ENCODE data around the gene LIM2.

Gene LIM2

GRCh38 chr19:51342631-51343569 is 44.9 kb downstream of the LIM2 start:
- DNase-seq (ENCODE audit: extremely low spot score) = no peak
- ChIA-PET CTCF (interaction anchor here (0.9 to 2.7 kb wide), 10 partner anchors 17 to 317 kb away, joined by 3 to 9 read pairs (median 4); no protein-coding TSS in a partner anchor), POLR2A (interaction anchor here (0.9 kb wide), 1 partner anchor 13 kb away, joined by 5 read pairs; no protein-coding TSS in a partner anchor)
- TF ChIP-seq, protein P1, sequence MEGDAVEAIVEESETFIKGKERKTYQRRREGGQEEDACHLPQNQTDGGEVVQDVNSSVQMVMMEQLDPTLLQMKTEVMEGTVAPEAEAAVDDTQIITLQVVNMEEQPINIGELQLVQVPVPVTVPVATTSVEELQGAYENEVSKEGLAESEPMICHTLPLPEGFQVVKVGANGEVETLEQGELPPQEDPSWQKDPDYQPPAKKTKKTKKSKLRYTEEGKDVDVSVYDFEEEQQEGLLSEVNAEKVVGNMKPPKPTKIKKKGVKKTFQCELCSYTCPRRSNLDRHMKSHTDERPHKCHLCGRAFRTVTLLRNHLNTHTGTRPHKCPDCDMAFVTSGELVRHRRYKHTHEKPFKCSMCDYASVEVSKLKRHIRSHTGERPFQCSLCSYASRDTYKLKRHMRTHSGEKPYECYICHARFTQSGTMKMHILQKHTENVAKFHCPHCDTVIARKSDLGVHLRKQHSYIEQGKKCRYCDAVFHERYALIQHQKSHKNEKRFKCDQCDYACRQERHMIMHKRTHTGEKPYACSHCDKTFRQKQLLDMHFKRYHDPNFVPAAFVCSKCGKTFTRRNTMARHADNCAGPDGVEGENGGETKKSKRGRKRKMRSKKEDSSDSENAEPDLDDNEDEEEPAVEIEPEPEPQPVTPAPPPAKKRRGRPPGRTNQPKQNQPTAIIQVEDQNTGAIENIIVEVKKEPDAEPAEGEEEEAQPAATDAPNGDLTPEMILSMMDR (IDR thresholded peaks at IDR 0.05; ENCODE audit: control extremely low read depth, extremely low read depth, low read depth, missing control alignments) = no peak

- POLR2A ChIA-PET = interaction anchor here (0.9 kb wide), 1 partner anchor 14 kb away, joined by 5 read pairs; no protein-coding TSS in a partner anchor
- CTCF ChIA-PET = interaction anchor here (0.7 to 2.8 kb wide), 9 partner anchors 17 to 319 kb away, joined by 3 to 11 read pairs (median 5); no protein-coding TSS in a partner anchor
- TF ChIP-seq, protein P1 (IDR thresholded peaks at IDR 0.05; ENCODE audit: control extremely low read depth, extremely low read depth, low read depth, missing control alignments) = no peak
- no peak for DNase-seq (ENCODE audit: extremely low spot score)
These were observed 45.7 kb downstream of the LIM2 start, which contains the start of gene VSIG10L for GRCh38 chr19:51341976-51342580. VSIG10L (minus strand) TSS chr19:51342139; CDS start chr19:51342124, 15 bp downstream.

DNA sequence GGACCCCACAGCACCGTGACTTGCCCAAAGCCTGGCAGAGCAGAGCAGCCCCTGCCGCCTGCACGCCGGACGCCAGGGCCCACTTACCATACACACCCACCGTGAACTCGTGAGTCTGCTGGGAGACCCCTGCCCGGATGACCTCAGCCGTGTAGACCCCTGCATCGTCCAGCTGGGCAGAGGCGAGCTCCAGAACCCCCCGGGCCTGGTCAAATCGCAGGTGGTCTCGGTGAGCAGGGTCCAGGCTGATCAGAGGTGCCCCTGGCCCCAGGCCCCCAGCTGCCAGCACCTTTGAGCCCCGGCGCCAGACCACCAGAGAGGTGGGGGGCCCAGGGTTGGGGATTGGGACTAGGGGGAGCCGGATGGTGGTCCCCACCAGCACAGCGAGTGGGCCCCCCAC is 46.7 kb downstream of the LIM2 start:
- no peak for DNase-seq (ENCODE audit: extremely low spot score)
- CTCF ChIA-PET = interaction anchor here (0.7 to 2.8 kb wide), 10 partner anchors 9 to 320 kb away, joined by 3 to 11 read pairs (median 4); partner anchors contain the start of gene ETFB
- TF ChIP-seq, protein P1 (IDR thresholded peaks at IDR 0.05; ENCODE audit: control extremely low read depth, extremely low read depth, low read depth, missing control alignments) = no peak
- POLR2A ChIA-PET = no interaction called here

DNA sequence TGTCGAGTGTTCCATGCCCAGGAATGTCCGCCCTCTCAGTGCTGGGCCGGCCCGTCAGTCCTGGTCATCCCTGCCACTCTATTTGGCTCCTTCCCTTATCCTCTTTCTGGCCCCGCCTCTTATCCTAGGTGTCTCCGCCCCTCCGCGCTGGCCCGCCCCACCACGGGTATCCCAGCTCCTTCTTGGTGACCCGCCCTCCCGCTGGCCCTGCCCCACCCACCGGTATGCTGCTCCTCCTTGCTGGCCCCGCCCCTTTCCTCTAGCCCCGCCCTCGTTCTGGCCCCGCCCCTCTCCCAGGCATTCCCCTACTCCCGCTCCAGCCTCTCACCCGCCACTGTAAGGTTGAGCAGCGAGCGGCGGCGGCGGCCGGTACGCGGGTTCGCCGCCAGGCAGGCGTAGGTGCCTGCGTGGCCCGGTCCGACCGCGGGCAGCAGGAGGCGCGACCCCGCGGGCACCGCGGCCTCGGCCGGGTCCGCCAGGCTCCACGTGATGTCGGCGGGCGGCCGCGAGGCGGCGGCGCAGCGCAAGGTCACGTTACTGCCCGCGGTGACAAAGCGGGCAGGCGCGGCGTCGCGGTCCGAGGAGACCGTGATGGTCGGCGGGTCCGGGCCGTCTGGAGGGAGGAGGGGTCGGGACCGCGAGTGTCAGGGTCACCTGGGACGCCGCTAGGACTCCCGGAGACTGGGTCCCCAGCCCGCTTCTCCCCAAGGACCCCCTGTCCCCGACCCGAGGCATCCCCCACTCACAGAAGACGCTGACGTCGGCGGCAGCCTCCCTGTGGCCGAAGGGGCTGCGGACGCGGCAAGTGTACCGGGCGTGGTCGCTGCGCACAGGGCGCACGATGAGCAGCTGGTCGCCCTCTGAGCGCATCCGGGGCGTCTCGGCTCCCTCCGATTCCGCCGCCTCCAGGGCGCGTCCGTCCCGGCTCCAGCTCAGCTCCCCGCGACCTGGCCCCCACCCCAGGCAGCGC is 47.8 kb downstream of the LIM2 start:
- TF ChIP-seq, protein P1 (IDR thresholded peaks at IDR 0.05; ENCODE audit: control extremely low read depth, extremely low read depth, low read depth, missing control alignments) = peak; percentile 46
- POLR2A ChIA-PET = interaction anchor here (0.6 to 0.7 kb wide), 3 partner anchors 28 to 78 kb away, joined by 5 to 10 read pairs (median 7); partner anchors contain the start of gene SIGLEC10
- CTCF ChIA-PET = interaction anchor here (0.6 to 2.8 kb wide), 26 partner anchors 9 to 321 kb away, joined by 3 to 11 read pairs (median 4); partner anchors contain the start of genes ETFB and SIGLEC10
- DNase-seq (ENCODE audit: extremely low spot score) = peak; percentile 100

GRCh38 chr19:51339313-51339686 is 48.5 kb downstream of the LIM2 start:
- DNase-seq (ENCODE audit: extremely low spot score) = no peak
- CTCF ChIA-PET = interaction anchor here (0.7 to 2.0 kb wide), 19 partner anchors 8 to 322 kb away, joined by 3 to 10 read pairs (median 5); partner anchors contain the start of genes ETFB and SIGLEC10
- TF ChIP-seq, protein P1 (IDR thresholded peaks at IDR 0.05; ENCODE audit: control extremely low read depth, extremely low read depth, low read depth, missing control alignments) = no peak
- POLR2A ChIA-PET = interaction anchor here (0.6 to 0.7 kb wide), 3 partner anchors 28 to 79 kb away, joined by 5 to 10 read pairs (median 7); partner anchors contain the start of gene SIGLEC10

All from GM10248 (cell line).